ENCODE measurements around the gene SPSB3. TPM values are rescaled to one million over a fixed set of nuclear protein-coding genes. Genes with fewer than 3 reads are reported as not detected.

SPSB3 gene
- total RNA-seq, 2 experiments from 2014 or later = 46.4 to 47.7 TPM

GRCh38 chr16:1760911-1761310 lies 21.5 kb downstream of the SPSB3 start:
- Mint-ChIP-seq H3K27me3 (no peaks in the 10 kb centered on the region), H3K36me3 (ENCODE audit: low read depth) (peaks cover 7% of the 10 kb centered on the region), H3K27ac (no peak overlapping the region), H3K4me3 (no peak overlapping the region), H3K4me1 (peaks cover 20% of the 10 kb centered on the region), H3K9me3 (no peaks in the 10 kb centered on the region)
- no peak for DNase-seq
- ChIA-PET CTCF (no interaction called here), POLR2A (interaction anchor here (1.3 kb wide), 1 partner anchor 12 kb away, joined by 10 read pairs; the partner anchor contains the start of genes EME2, MRPS34 and NME3)

- Mint-ChIP-seq H3K27me3 (no peaks in the 10 kb centered on the region), H3K27ac (no peak overlapping the region), H3K4me3 (no peak overlapping the region), H3K4me1 (peaks cover 24% of the 10 kb centered on the region), H3K36me3 (ENCODE audit: low read depth) (peaks cover 10% of the 10 kb centered on the region), H3K9me3 (no peaks in the 10 kb centered on the region)
- ChIA-PET POLR2A (interaction anchor here (1.3 kb wide), 1 partner anchor 13 kb away, joined by 10 read pairs; the partner anchor contains the start of genes EME2, MRPS34 and NME3), CTCF (no interaction called here)
- no peak for DNase-seq
Observed at GRCh38 chr16:1759511-1759910, 22.9 kb downstream of the SPSB3 start.

GRCh38 chr16:1758923-1759322 lies 23.4 kb downstream of the SPSB3 start:
- Mint-ChIP-seq H3K27ac (peak overlapping the region; percentile 26), H3K27me3 (no peaks in the 10 kb centered on the region), H3K4me3 (no peak overlapping the region), H3K4me1 (peaks cover 24% of the 10 kb centered on the region), H3K36me3 (ENCODE audit: low read depth) (peaks cover 10% of the 10 kb centered on the region), H3K9me3 (no peaks in the 10 kb centered on the region)
- POLR2A ChIA-PET = no interaction called here
- no peak for DNase-seq
- CTCF ChIA-PET = no interaction called here

GRCh38 chr16:1757714-1758461 lies 24.5 kb downstream of the SPSB3 start:
- CTCF ChIA-PET = no interaction called here
- peaks cover 24% of the 10 kb centered on the region for H3K4me1 Mint-ChIP-seq

GRCh38 chr16:1754204-1754603 lies 28.2 kb downstream of the SPSB3 start:
- CTCF ChIA-PET = no interaction called here

More at GRCh38 chr16:1757714-1758461, 24.5 kb downstream of the SPSB3 start:
- POLR2A ChIA-PET = no interaction called here
- Mint-ChIP-seq H3K9me3 (no peaks in the 10 kb centered on the region), H3K27me3 (no peaks in the 10 kb centered on the region), H3K4me3 (no peak overlapping the region), H3K27ac (peak overlapping the region; percentile 83), H3K36me3 (ENCODE audit: low read depth) (peaks cover 12% of the 10 kb centered on the region)
- DNase-seq = no peak

GRCh38 chr16:1752853-1753252 lies 29.5 kb downstream of the SPSB3 start:
- H3K4me3 Mint-ChIP-seq = no peak overlapping the region
- H3K27ac Mint-ChIP-seq = no peak overlapping the region
- no peaks in the 10 kb centered on the region for H3K27me3 Mint-ChIP-seq
- ChIA-PET POLR2A (no interaction called here), CTCF (no interaction called here)
- peaks cover 20% of the 10 kb centered on the region for H3K36me3 Mint-ChIP-seq (ENCODE audit: low read depth)
- no peaks in the 10 kb centered on the region for H3K9me3 Mint-ChIP-seq
- peaks cover 19% of the 10 kb centered on the region for H3K4me1 Mint-ChIP-seq
- DNase-seq = no peak

More at GRCh38 chr16:1754204-1754603, 28.2 kb downstream of the SPSB3 start:
- Mint-ChIP-seq H3K27me3 (no peaks in the 10 kb centered on the region), H3K4me3 (no peak overlapping the region), H3K4me1 (peaks cover 24% of the 10 kb centered on the region), H3K27ac (no peak overlapping the region), H3K36me3 (ENCODE audit: low read depth) (peaks cover 15% of the 10 kb centered on the region), H3K9me3 (no peaks in the 10 kb centered on the region)
- no peak for DNase-seq
- POLR2A ChIA-PET = no interaction called here

GRCh38 chr16:1751946-1752345 lies 30.4 kb downstream of the SPSB3 start:
- peaks cover 10% of the 10 kb centered on the region for H3K4me1 Mint-ChIP-seq
- no peak overlapping the region for H3K27ac Mint-ChIP-seq
- POLR2A ChIA-PET = no interaction called here

GRCh38 chr16:1749152-1750117 lies 32.9 kb downstream of the SPSB3 start:
- Mint-ChIP-seq H3K4me1 (no peaks in the 10 kb centered on the region), H3K27ac (no peak overlapping the region), H3K4me3 (no peak overlapping the region), H3K36me3 (ENCODE audit: low read depth) (peaks cover 17% of the 10 kb centered on the region), H3K27me3 (no peaks in the 10 kb centered on the region), H3K9me3 (no peaks in the 10 kb centered on the region)
- ChIA-PET CTCF (no interaction called here), POLR2A (no interaction called here)
- DNase-seq = no peak

More at GRCh38 chr16:1751946-1752345, 30.4 kb downstream of the SPSB3 start:
- H3K27me3 Mint-ChIP-seq = no peaks in the 10 kb centered on the region
- no peaks in the 10 kb centered on the region for H3K9me3 Mint-ChIP-seq
- peaks cover 20% of the 10 kb centered on the region for H3K36me3 Mint-ChIP-seq (ENCODE audit: low read depth)
- CTCF ChIA-PET = no interaction called here
- H3K4me3 Mint-ChIP-seq = no peak overlapping the region
- DNase-seq = no peak

GRCh38 chr16:1747934-1748333 lies 34.4 kb downstream of the SPSB3 start:
- DNase-seq = no peak
- H3K27ac Mint-ChIP-seq = no peak overlapping the region
- POLR2A ChIA-PET = no interaction called here
- H3K4me3 Mint-ChIP-seq = no peak overlapping the region
- no peaks in the 10 kb centered on the region for H3K9me3 Mint-ChIP-seq
- CTCF ChIA-PET = no interaction called here
- H3K27me3 Mint-ChIP-seq = no peaks in the 10 kb centered on the region
- H3K4me1 Mint-ChIP-seq = no peaks in the 10 kb centered on the region
- peaks cover 15% of the 10 kb centered on the region for H3K36me3 Mint-ChIP-seq (ENCODE audit: low read depth)

- no peaks in the 10 kb centered on the region for H3K27me3 Mint-ChIP-seq
- DNase-seq = no peak
- no peak overlapping the region for H3K4me3 Mint-ChIP-seq
- H3K36me3 Mint-ChIP-seq (ENCODE audit: low read depth) = peaks cover 8% of the 10 kb centered on the region
- no peak overlapping the region for H3K27ac Mint-ChIP-seq
- no peaks in the 10 kb centered on the region for H3K9me3 Mint-ChIP-seq
- ChIA-PET POLR2A (no interaction called here), CTCF (no interaction called here)
- no peaks in the 10 kb centered on the region for H3K4me1 Mint-ChIP-seq
Observed at GRCh38 chr16:1746693-1747195, 35.6 kb downstream of the SPSB3 start.

GRCh38 chr16:1745900-1746692 lies 36.3 kb downstream of the SPSB3 start:
- Mint-ChIP-seq H3K27ac (no peak overlapping the region), H3K36me3 (ENCODE audit: low read depth) (peaks cover 7% of the 10 kb centered on the region), H3K4me3 (no peak overlapping the region), H3K4me1 (no peaks in the 10 kb centered on the region), H3K9me3 (no peaks in the 10 kb centered on the region), H3K27me3 (no peaks in the 10 kb centered on the region)
- ChIA-PET POLR2A (no interaction called here), CTCF (interaction anchor here (1.0 kb wide), 1 partner anchor 23 kb away, joined by 3 read pairs; no protein-coding TSS in a partner anchor)
- DNase-seq = no peak

- no peak for DNase-seq
- CTCF ChIA-PET = interaction anchor here (0.7 to 1.0 kb wide), 2 partner anchors 22 to 39 kb away, joined by 3 to 4 read pairs; partner anchors contain the start of gene MAPK8IP3
- Mint-ChIP-seq H3K4me1 (no peaks in the 10 kb centered on the region), H3K27ac (no peak overlapping the region), H3K27me3 (no peaks in the 10 kb centered on the region), H3K4me3 (no peak overlapping the region), H3K36me3 (ENCODE audit: low read depth) (peaks cover 7% of the 10 kb centered on the region), H3K9me3 (no peaks in the 10 kb centered on the region)
- POLR2A ChIA-PET = no interaction called here
Observed at GRCh38 chr16:1745181-1745899, 37.0 kb downstream of the SPSB3 start.

All from activated CD4-positive, alpha-beta memory T cell treated with anti-CD3 and anti-CD28 coated beads, Interleukin-2, amount 10 ng/mL, durations not matched to agents 7 days and 5 days (primary cell).